Skeletal muscle tissue (tissue), 4 donors: ENCODE measurements around the gene GNA12. TPM values are rescaled to one million over a fixed set of nuclear protein-coding genes. Genes with fewer than 3 reads are reported as not detected.

Experiments used
- H3K27ac ChIP-seq: one replicate; pipeline ENCODE4 v1.7.0; 2013; ENCODE audit warnings: mild to moderate bottlenecking, low read depth, low read length, inconsistent platforms
- H3K27me3 ChIP-seq, 3 donors: one replicate each; pipeline ENCODE4 v1.7.0; 2013; ENCODE audit warnings: low read length in 3 of 3; ENCODE audit not compliant: control insufficient read depth in 3 of 3, insufficient read depth in 3 of 3
- H3K36me3 ChIP-seq, 3 donors: one replicate each; pipeline ENCODE4 v1.7.0; 2013; ENCODE audit warnings: low read length in 3 of 3; ENCODE audit not compliant: control insufficient read depth in 3 of 3, insufficient read depth in 3 of 3
- H3K4me1 ChIP-seq, 3 donors: one replicate each; pipeline ENCODE4 v1.7.0; 2013; ENCODE audit warnings: low read length in 3 of 3, mild to moderate bottlenecking in 3 of 3; ENCODE audit not compliant: control insufficient read depth in 3 of 3, insufficient read depth in 3 of 3
- H3K4me3 ChIP-seq, 3 donors: one replicate each; pipeline ENCODE4 v1.7.0; 2013; ENCODE audit warnings: low read length in 3 of 3
- H3K9ac ChIP-seq, 3 donors: one replicate each; pipeline ENCODE4 v1.7.0; 2013; ENCODE audit warnings: low read length in 3 of 3, mild to moderate bottlenecking in 3 of 3, moderate library complexity in 2 of 3, low read depth in 1 of 3
- H3K9me3 ChIP-seq, 3 donors: one replicate each; pipeline ENCODE4 v1.7.0; 2013; ENCODE audit warnings: low read length in 3 of 3; ENCODE audit not compliant: control insufficient read depth in 3 of 3
- total RNA-seq: library from RNA; depleted of rRNA; stranded (reverse); fragments of >200 nt; gene quantifications from one replicate; pipeline ENCODE4 v1.2.3, GENCODE V29; 2014
- donor health status: Osteomylitis.

GNA12 gene
- total RNA-seq, 1 donor from 2014 or later: 9.9 TPM

GRCh38 chr7:2798669-2799068 lies 45.4 kb downstream of the GNA12 start:
- Histone ChIP-seq H3K27me3 (no peaks in the 10 kb centered on the region), H3K27ac (no peak overlapping the region), H3K9me3 (no peaks in the 10 kb centered on the region), H3K4me1 (peaks cover 14 to 22% (median 16%) of the 10 kb centered on the region in 3 donors), H3K4me3 (no peak overlapping the region), H3K36me3 (peaks cover 5 to 12% (median 6%) of the 10 kb centered on the region in 3 donors), H3K9ac (no peak overlapping the region)

- Histone ChIP-seq H3K36me3 (peaks cover 10 to 24% (median 17%) of the 10 kb centered on the region in 3 donors), H3K4me1 (peaks cover 11 to 14% (median 13%) of the 10 kb centered on the region in 3 donors), H3K4me3 (peak overlapping the region in 2 of 3 donors; percentile 32 to 35), H3K27ac (peak overlapping the region; percentile 43), H3K9ac (peak overlapping the region in 1 of 3 donors; percentile 25), H3K9me3 (no peaks in the 10 kb centered on the region), H3K27me3 (no peaks in the 10 kb centered on the region)
Observed at GRCh38 chr7:2796358-2797352, 47.5 kb downstream of the GNA12 start.

DNA sequence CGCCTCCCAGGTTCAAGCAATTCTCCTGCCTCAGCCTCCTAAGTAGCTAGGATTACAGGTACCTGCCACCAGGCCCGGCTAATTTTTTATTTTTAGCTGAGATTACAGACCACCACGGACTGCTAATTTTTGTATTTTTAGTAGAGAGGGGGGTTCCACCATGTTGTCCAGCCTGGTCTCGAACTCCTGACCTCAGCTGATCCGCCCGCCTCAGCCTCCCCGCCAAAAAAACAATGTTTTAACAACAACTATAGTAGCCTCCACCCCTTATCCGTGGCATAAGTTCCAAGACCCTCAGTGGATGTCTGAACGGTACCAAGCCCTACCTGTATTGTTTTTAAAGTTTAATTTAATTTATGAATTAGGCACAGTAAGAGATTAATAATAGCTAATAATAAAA lies 48.2 kb downstream of the GNA12 start:
- peaks cover 10 to 24% (median 17%) of the 10 kb centered on the region in 3 donors for H3K36me3 ChIP-seq
- H3K9ac ChIP-seq: no peak overlapping the region

GRCh38 chr7:2794836-2795636 lies 49.1 kb downstream of the GNA12 start:
- peaks cover 10 to 24% (median 17%) of the 10 kb centered on the region in 3 donors for H3K36me3 ChIP-seq
- no peaks in the 10 kb centered on the region for H3K9me3 ChIP-seq
- H3K27ac ChIP-seq: no peak overlapping the region
- H3K9ac ChIP-seq: no peak overlapping the region
- H3K4me1 ChIP-seq: peaks cover 5 to 11% (median 11%) of the 10 kb centered on the region in 3 donors
- H3K4me3 ChIP-seq: no peak overlapping the region
- H3K27me3 ChIP-seq: no peaks in the 10 kb centered on the region

More for the DNA sequence above, 48.2 kb downstream of the GNA12 start:
- H3K27me3 ChIP-seq: no peaks in the 10 kb centered on the region
- H3K9me3 ChIP-seq: no peaks in the 10 kb centered on the region
- H3K4me1 ChIP-seq: peaks cover 6 to 11% (median 11%) of the 10 kb centered on the region in 3 donors
- H3K27ac ChIP-seq: peak overlapping the region; percentile 43
- no peak overlapping the region for H3K4me3 ChIP-seq

DNA sequence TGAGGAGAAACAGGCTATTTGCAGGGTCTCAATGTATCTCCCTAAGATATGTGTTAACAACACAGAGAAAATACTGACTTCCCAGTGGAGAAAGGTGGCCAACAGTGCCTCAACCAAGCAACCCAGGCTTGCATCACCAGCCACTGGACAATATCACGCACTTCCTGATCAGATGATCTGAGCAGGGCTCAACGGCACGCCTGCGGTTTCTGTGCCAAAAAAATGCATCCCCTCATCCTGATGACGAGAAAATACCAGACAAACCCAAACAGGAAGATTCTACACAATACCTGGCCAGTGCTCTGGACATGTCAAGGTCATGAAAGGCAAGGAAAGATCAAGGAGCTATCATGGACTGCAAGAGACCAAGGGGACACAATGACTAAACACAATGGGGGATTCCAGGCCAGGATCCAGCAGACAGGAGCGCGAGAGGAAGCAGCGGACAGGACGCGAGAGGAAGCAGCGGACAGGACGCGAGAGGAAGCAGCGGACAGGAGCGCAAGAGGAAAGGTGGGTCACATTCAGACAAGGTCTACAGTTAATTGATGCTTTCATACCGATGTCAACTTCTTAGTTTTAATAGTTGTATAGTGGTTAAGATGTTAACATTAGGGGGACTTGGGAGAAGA lies 51.1 kb downstream of the GNA12 start:
- Histone ChIP-seq H3K4me3 (no peak overlapping the region), H3K27me3 (no peaks in the 10 kb centered on the region), H3K4me1 (peaks cover 11 to 16% (median 13%) of the 10 kb centered on the region in 3 donors), H3K27ac (no peak overlapping the region), H3K9ac (no peak overlapping the region), H3K9me3 (no peaks in the 10 kb centered on the region), H3K36me3 (peaks cover 10 to 24% (median 20%) of the 10 kb centered on the region in 3 donors)

DNA sequence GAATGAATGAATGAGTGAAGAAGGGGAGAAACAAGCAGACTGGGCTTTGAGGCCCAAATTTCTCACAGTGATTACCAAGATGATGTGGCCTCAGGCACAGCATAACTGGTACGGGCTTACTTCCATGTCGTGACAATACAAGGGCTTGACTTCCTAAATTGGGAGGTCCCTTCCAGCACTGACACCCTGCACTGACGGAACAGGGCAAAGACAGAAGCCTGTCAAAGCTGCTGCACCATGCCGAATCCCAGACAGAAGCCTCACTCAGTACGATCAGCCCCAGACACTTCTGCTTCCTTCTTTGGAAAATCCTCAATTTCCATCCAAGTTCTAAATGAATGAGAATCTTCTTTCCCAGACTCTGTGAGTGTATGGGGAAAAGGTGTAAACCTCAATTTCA lies 51.9 kb downstream of the GNA12 start:
- Histone ChIP-seq H3K4me1 (peaks cover 16 to 21% (median 20%) of the 10 kb centered on the region in 3 donors), H3K4me3 (no peak overlapping the region), H3K27me3 (no peaks in the 10 kb centered on the region), H3K9me3 (no peaks in the 10 kb centered on the region), H3K36me3 (peaks cover 10 to 24% (median 20%) of the 10 kb centered on the region in 3 donors), H3K9ac (no peak overlapping the region), H3K27ac (no peak overlapping the region)

- Histone ChIP-seq H3K36me3 (peaks cover 10 to 24% (median 20%) of the 10 kb centered on the region in 3 donors), H3K9ac (no peak overlapping the region), H3K9me3 (no peaks in the 10 kb centered on the region), H3K4me1 (peaks cover 12 to 20% (median 18%) of the 10 kb centered on the region in 3 donors), H3K27me3 (no peaks in the 10 kb centered on the region), H3K27ac (no peak overlapping the region), H3K4me3 (no peak overlapping the region)
Observed at GRCh38 chr7:2791390-2791789, 52.7 kb downstream of the GNA12 start.

GRCh38 chr7:2787251-2787951 lies 56.7 kb downstream of the GNA12 start:
- Histone ChIP-seq H3K9me3 (no peaks in the 10 kb centered on the region), H3K4me1 (peaks cover 7 to 23% (median 13%) of the 10 kb centered on the region in 3 donors), H3K27ac (no peak overlapping the region), H3K27me3 (no peaks in the 10 kb centered on the region), H3K9ac (no peak overlapping the region), H3K4me3 (no peak overlapping the region), H3K36me3 (peaks cover 3 to 7% (median 5%) of the 10 kb centered on the region in 3 donors)

DNA sequence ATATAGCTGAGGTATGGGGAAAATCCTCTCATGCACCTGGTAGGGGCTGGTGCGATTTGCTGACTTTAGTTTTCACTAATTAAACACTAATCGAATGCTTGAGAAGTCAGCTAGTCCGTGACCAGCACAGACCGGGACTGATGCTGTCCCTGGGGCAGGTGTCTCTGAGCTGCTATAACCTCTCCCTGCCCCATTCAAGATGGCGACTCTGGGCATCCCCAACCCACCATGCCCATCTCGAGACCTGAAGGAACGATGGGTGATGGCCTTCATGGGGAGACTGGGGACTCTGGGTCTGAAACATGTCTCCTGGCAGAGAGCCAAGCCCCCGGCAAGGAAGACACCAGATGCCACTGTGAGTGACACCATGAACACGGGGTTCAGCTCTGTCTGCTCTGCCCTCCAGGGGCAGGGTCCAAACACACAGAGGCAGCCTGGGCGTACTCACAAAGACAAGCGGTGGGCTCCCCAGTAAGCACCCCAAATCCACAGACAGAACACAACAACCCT lies 57.4 kb downstream of the GNA12 start:
- Histone ChIP-seq H3K27me3 (no peaks in the 10 kb centered on the region), H3K27ac (no peak overlapping the region), H3K36me3 (peaks cover 0 to 3% (median 0%) of the 10 kb centered on the region in 3 donors), H3K9ac (no peak overlapping the region), H3K4me1 (peaks cover 7 to 23% (median 13%) of the 10 kb centered on the region in 3 donors), H3K9me3 (no peaks in the 10 kb centered on the region), H3K4me3 (no peak overlapping the region)
